Fibroblast of gingiva (primary cell): ENCODE measurements around the gene USP21.
A peak's percentile ranks its signal among the peaks of the same experiment; 100 is the strongest.

Experiments used
- DNase-seq: peaks from one replicate; pipeline ENCODE4 v3.0.0-alpha.2; 2011; ENCODE audit warnings: low read depth

USP21 gene

GRCh38 chr1:161193561-161194235 is 34.4 kb downstream of the USP21 start:
- peak; percentile 69 for DNase-seq

GRCh38 chr1:161195171-161195570 is 35.9 kb downstream of the USP21 start:
- no peak for DNase-seq

GRCh38 chr1:161196111-161196510 is 36.8 kb downstream of the USP21 start:
- DNase-seq: no peak

GRCh38 chr1:161196521-161197451 is 37.5 kb downstream of the USP21 start:
- DNase-seq: peak; percentile 94

GRCh38 chr1:161197560-161198193 is 38.4 kb downstream of the USP21 start:
- no peak for DNase-seq

GRCh38 chr1:161198194-161198896 is 39.0 kb downstream of the USP21 start:
- peak; percentile 85 for DNase-seq

GRCh38 chr1:161198897-161199431 is 39.7 kb downstream of the USP21 start, which contains the start of gene ADAMTS4:
Gene ADAMTS4 (minus strand): TSS chr1:161199054. CDS start chr1:161198627, 427 bp downstream.
- DNase-seq: peak; percentile 88

- no peak for DNase-seq
Observed at GRCh38 chr1:161199506-161200139, 40.3 kb downstream of the USP21 start.

GRCh38 chr1:161200421-161200991 is 41.2 kb downstream of the USP21 start:
- DNase-seq: no peak

GRCh38 chr1:161200992-161201835 is 41.9 kb downstream of the USP21 start:
- peak; percentile 79 for DNase-seq

GRCh38 chr1:161201836-161202712 is 42.8 kb downstream of the USP21 start, which contains the start of gene NDUFS2:
Gene NDUFS2 (plus strand): TSS chr1:161202367. CDS start chr1:161202386, 19 bp downstream.
- peak; percentile 98 for DNase-seq

GRCh38 chr1:161206411-161207140 is 47.3 kb downstream of the USP21 start:
- DNase-seq: no peak

GRCh38 chr1:161207173-161207572 is 47.9 kb downstream of the USP21 start:
- DNase-seq: peak; percentile 71

- peak; percentile 55 for DNase-seq
Observed at GRCh38 chr1:161209790-161210409, 50.6 kb downstream of the USP21 start.

- no peak for DNase-seq
Observed at GRCh38 chr1:161214369-161214768, 55.1 kb downstream of the USP21 start.

- no peak for DNase-seq
Observed at GRCh38 chr1:161215076-161215475, 55.8 kb downstream of the USP21 start, which contains the start of gene FCER1G. Gene FCER1G (plus strand): TSS chr1:161215295. CDS start chr1:161215322, 27 bp downstream.
